Smooth muscle cell (in vitro differentiated cells): ENCODE data around the gene HLX. TPM values are rescaled to one million over a fixed set of nuclear protein-coding genes. Genes with fewer than 3 reads are reported as not detected.

Experiments used
- DNase-seq: peaks from one replicate; lab custom pipeline; 2025; ENCODE audit not compliant: unreplicated experiment; lab: John Stamatoyannopoulos, UW
- H2AFZ ChIP-seq: fragments of 200-600 bp; sonication (generic); 2 replicates; pipeline ENCODE4 v1.6.0; 2016; ENCODE audit warnings: antibody characterized with exemption, low read depth, mild to moderate bottlenecking
- H3F3A ChIP-seq: fragments of 200-600 bp; sonication (generic); 2 replicates; pipeline ENCODE4 v1.6.0; 2017; ENCODE audit warnings: antibody characterized with exemption, low read depth
- H3K27ac ChIP-seq: fragments of 200-600 bp; sonication (generic); 2 replicates; pipeline ENCODE4 v1.5.1; 2016; ENCODE audit warnings: low read depth, mild to moderate bottlenecking
- H3K27me3 ChIP-seq: fragments of 200-600 bp; sonication (generic); 2 replicates; pipeline ENCODE4 v1.6.1; 2016; ENCODE audit warnings: low read depth, mild to moderate bottlenecking
- H3K36me3 ChIP-seq: fragments of 200-600 bp; sonication (generic); 2 replicates; pipeline ENCODE4 v1.5.1; 2016; ENCODE audit warnings: low read depth
- H3K4me1 ChIP-seq: fragments of 200-600 bp; sonication (generic); 2 replicates; pipeline ENCODE4 v1.5.1; 2016; ENCODE audit warnings: low read depth
- H3K4me2 ChIP-seq: fragments of 200-600 bp; sonication (generic); 2 replicates; pipeline ENCODE4 v1.6.0; 2016; ENCODE audit warnings: mild to moderate bottlenecking
- H3K4me3 ChIP-seq: fragments of 200-600 bp; sonication (generic); 2 replicates; pipeline ENCODE4 v1.5.1; 2016; ENCODE audit warnings: mild to moderate bottlenecking
- H3K79me2 ChIP-seq: fragments of 200-600 bp; sonication (generic); 2 replicates; pipeline ENCODE4 v1.6.0; 2016; ENCODE audit warnings: low read depth, mild to moderate bottlenecking
- H3K9ac ChIP-seq: fragments of 200-600 bp; sonication (generic); 2 replicates; pipeline ENCODE4 v1.6.0; 2016; ENCODE audit warnings: low read depth
- H3K9me3 ChIP-seq: fragments of 200-600 bp; sonication (generic); replicated peaks from 2 replicates; pipeline ENCODE4 v1.5.1; 2016; ENCODE audit warnings: low read depth
- H4K20me1 ChIP-seq: fragments of 200-600 bp; sonication (generic); 2 replicates; pipeline ENCODE4 v1.6.0; 2016; ENCODE audit warnings: low read depth
- CTCF ChIP-seq: fragments of 200-600 bp; sonication (generic); IDR thresholded peaks from 2 replicates; pipeline ENCODE4 v1.5.1; 2017; ENCODE audit warnings: borderline replicate concordance, mild to moderate bottlenecking, antibody characterized with exemption; ENCODE audit not compliant: insufficient read depth, poor library complexity, severe bottlenecking
- WGBS: methylation state at CpG from one replicate; pipeline ENCODE4 v1.1.7; 2016; ENCODE audit warnings: low lambda C conversion rate; 5-methylcytosine and 5-hydroxymethylcytosine counted together
- polyA plus RNA-seq: library from polyadenylated mRNA; unstranded; fragments of >200 nt; fragmentation: Nextera tagmentation; extraction: Ambion mirVana; gene quantifications from 2 replicates; pipeline ENCODE4 v1.2.1, GENCODE V29; 2016
- total RNA-seq: library from RNA; depleted of rRNA; stranded (reverse); fragments of >200 nt; gene quantifications from 2 replicates; pipeline ENCODE4 v1.2.3, GENCODE V29; 2014

Gene HLX
- total RNA-seq, result 0.58 and 3.2 TPM in 2 replicates
- polyA plus RNA-seq, result 2.5 and 4.0 TPM in 2 replicates

- Histone ChIP-seq H3K27ac (peak within 1 kb of the TSS; percentile 7), H2AFZ (peak within 1 kb of the TSS; percentile 90), H3K9ac (peak within 1 kb of the TSS; percentile 57), H4K20me1 (no peaks in the 10 kb centered on the region), H3F3A (no peaks in the 10 kb centered on the region), H3K9me3 (no peaks in the 10 kb centered on the region), H3K4me1 (peaks cover 21% of the 10 kb centered on the region), H3K27me3 (peaks cover 94% of the 10 kb centered on the region), H3K4me2 (peak within 1 kb of the TSS; percentile 93), H3K4me3 (peak within 1 kb of the TSS; percentile 69), H3K79me2 (no peaks in the 10 kb centered on the region), H3K36me3 (no peaks in the 10 kb centered on the region)
- under 1% methylated on average over 26 of the region's 26 CpGs for WGBS
- DNase-seq, result peak; percentile 53
- no peak for TF ChIP-seq CTCF
Observed at GRCh38 chr1:220879076-220879508, at the start of gene HLX. Gene HLX (plus strand): TSS chr1:220879443. CDS start chr1:220879858, 415 bp downstream.

DNA sequence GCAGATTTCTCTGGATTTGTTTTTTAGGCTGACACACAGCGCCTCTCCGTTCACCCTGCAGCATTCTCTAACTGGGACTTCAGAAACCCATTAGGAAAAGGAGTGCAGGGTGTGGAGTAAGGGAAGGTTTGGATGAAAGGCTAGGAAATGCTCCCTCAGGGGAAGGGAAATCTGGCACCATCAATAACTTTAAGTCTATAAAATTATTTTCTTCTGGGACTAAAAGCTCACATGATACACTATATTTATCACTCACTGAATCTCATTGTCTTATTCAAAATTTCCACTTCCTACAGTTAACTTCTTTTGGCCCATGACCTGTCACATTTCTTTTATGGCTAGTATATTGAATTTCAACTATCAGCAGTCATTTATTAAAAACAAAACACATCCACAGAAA lies 45.8 kb upstream of the HLX start:
- Histone ChIP-seq H4K20me1 (no peaks in the 10 kb centered on the region), H3K27me3 (peaks cover 84% of the 10 kb centered on the region), H3K4me1 (no peaks in the 10 kb centered on the region), H2AFZ (no peak overlapping the region), H3K36me3 (no peaks in the 10 kb centered on the region), H3K9me3 (no peaks in the 10 kb centered on the region), H3F3A (no peaks in the 10 kb centered on the region), H3K4me2 (no peak overlapping the region), H3K9ac (no peak overlapping the region), H3K4me3 (no peak overlapping the region), H3K27ac (no peak overlapping the region), H3K79me2 (no peaks in the 10 kb centered on the region)
- no peak for TF ChIP-seq CTCF
- 60% methylated on average over 2 of the region's 2 CpGs for WGBS
- no peak for DNase-seq

GRCh38 chr1:220834155-220834870 lies 44.9 kb upstream of the HLX start:
- Histone ChIP-seq H3K4me1 (no peaks in the 10 kb centered on the region), H3F3A (no peaks in the 10 kb centered on the region), H2AFZ (no peak overlapping the region), H3K27me3 (peaks cover 91% of the 10 kb centered on the region), H3K36me3 (no peaks in the 10 kb centered on the region), H4K20me1 (no peaks in the 10 kb centered on the region), H3K4me3 (no peak overlapping the region), H3K4me2 (no peak overlapping the region), H3K27ac (no peak overlapping the region), H3K9ac (no peak overlapping the region), H3K9me3 (no peaks in the 10 kb centered on the region), H3K79me2 (no peaks in the 10 kb centered on the region)
- TF ChIP-seq CTCF, result no peak
- no peak for DNase-seq
- WGBS, result 94% methylated on average over 4 of the region's 4 CpGs

DNA sequence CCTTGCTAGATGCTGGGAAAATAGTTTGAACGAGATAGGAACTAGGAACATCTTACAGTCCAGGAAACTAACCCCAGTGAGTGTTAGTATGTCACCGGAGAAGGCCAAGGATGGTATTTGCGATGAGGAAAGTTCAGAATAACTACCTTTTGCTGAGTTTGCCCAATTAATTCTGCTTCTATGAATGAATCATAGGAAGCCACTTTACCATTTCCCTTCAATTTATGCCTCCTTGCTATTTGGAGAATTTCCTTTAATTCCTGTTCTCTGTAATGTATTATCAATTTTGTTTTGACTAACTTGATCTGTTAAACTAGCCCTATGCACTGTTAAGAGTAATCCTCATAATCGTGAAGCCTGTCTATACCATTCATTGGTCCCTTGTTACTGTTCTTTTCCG lies 40.7 kb upstream of the HLX start:
- Histone ChIP-seq H3K9me3 (no peaks in the 10 kb centered on the region), H3K4me3 (no peak overlapping the region), H3K4me2 (no peak overlapping the region), H3F3A (no peaks in the 10 kb centered on the region), H3K4me1 (no peaks in the 10 kb centered on the region), H3K79me2 (no peaks in the 10 kb centered on the region), H4K20me1 (no peaks in the 10 kb centered on the region), H3K27me3 (peaks cover 79% of the 10 kb centered on the region), H3K9ac (no peak overlapping the region), H2AFZ (no peak overlapping the region), H3K36me3 (no peaks in the 10 kb centered on the region), H3K27ac (no peak overlapping the region)
- no peak for TF ChIP-seq CTCF
- WGBS, result 93% methylated on average over 5 of the region's 5 CpGs
- no peak for DNase-seq
